Activated naive CD4-positive, alpha-beta T cell treated with Interleukin-2 at 50 U/mL for 16 hours (primary cell): ENCODE results near the gene LIN28A.
"Not testable (repeated sequence)": the region's sequence is repeated elsewhere in the genome, so short reads cannot be mapped to it uniquely, and the experiment has no call there.

Experiments used
- DNase-seq: peaks from one replicate; pipeline ENCODE4 v3.0.0-alpha.2; 2020

Gene LIN28A

GRCh38 chr1:26410706-26411623 is at the start of gene LIN28A:
Gene LIN28A (plus strand): TSS chr1:26410817. CDS start chr1:26410892, 75 bp downstream.
- DNase-seq, result no peak

GRCh38 chr1:26361605-26362122 is 49.0 kb upstream of the LIN28A start:
- no peak for DNase-seq

- DNase-seq, result no peak
Observed at GRCh38 chr1:26362331-26362730, 48.3 kb upstream of the LIN28A start.

GRCh38 chr1:26363549-26364448 is 46.8 kb upstream of the LIN28A start:
- peak; percentile 85 for DNase-seq

GRCh38 chr1:26364956-26365355 is 45.7 kb upstream of the LIN28A start:
- DNase-seq, result no peak

GRCh38 chr1:26367441-26367840 is 43.2 kb upstream of the LIN28A start:
- no peak for DNase-seq

- no peak for DNase-seq
Observed at GRCh38 chr1:26368006-26368405, 42.6 kb upstream of the LIN28A start.

- no peak for DNase-seq
Observed at GRCh38 chr1:26368486-26368885, 42.1 kb upstream of the LIN28A start.

- DNase-seq, result no peak
Observed at GRCh38 chr1:26370591-26371382, 39.8 kb upstream of the LIN28A start.

- no peak for DNase-seq
Observed at GRCh38 chr1:26372039-26372438, 38.6 kb upstream of the LIN28A start.

GRCh38 chr1:26372611-26373010 is 38.0 kb upstream of the LIN28A start, which contains the start of gene ZNF683:
Gene ZNF683 (minus strand): TSS chr1:26372750. CDS start chr1:26368571, 4,179 bp downstream.
- DNase-seq, result not testable (repeated sequence)

GRCh38 chr1:26373281-26373680 is 37.3 kb upstream of the LIN28A start:
- DNase-seq, result peak; percentile 20

- DNase-seq, result no peak
Observed at GRCh38 chr1:26373789-26374188, 36.8 kb upstream of the LIN28A start.

- peak; percentile 17 for DNase-seq
Observed at GRCh38 chr1:26374361-26374760, 36.3 kb upstream of the LIN28A start.

GRCh38 chr1:26375081-26375480 is 35.5 kb upstream of the LIN28A start:
- DNase-seq, result no peak

GRCh38 chr1:26376050-26376449 is 34.6 kb upstream of the LIN28A start:
- DNase-seq, result no peak

GRCh38 chr1:26378088-26378878 is 32.3 kb upstream of the LIN28A start:
- DNase-seq, result peak; percentile 75

GRCh38 chr1:26378879-26379251 is 31.8 kb upstream of the LIN28A start:
- DNase-seq, result no peak

- no peak for DNase-seq
Observed at GRCh38 chr1:26384076-26384475, 26.5 kb upstream of the LIN28A start.

- not testable (repeated sequence) for DNase-seq
Observed at GRCh38 chr1:26385063-26385462, 25.6 kb upstream of the LIN28A start.

GRCh38 chr1:26387447-26387846 is 23.2 kb upstream of the LIN28A start:
- no peak for DNase-seq
